ENCODE measurements around the gene TANC1.

Gene TANC1

GRCh38 chr2:159243529-159243928 is 275.1 kb downstream of the TANC1 start:
- in situ Hi-C loops (cut with MboI; ENCODE audit: low sequenced_read_pairs) = no loop called here

GRCh38 chr2:159246325-159246988 is 278.0 kb downstream of the TANC1 start:
- in situ Hi-C loops (cut with MboI; ENCODE audit: low sequenced_read_pairs) = no loop called here

DNA sequence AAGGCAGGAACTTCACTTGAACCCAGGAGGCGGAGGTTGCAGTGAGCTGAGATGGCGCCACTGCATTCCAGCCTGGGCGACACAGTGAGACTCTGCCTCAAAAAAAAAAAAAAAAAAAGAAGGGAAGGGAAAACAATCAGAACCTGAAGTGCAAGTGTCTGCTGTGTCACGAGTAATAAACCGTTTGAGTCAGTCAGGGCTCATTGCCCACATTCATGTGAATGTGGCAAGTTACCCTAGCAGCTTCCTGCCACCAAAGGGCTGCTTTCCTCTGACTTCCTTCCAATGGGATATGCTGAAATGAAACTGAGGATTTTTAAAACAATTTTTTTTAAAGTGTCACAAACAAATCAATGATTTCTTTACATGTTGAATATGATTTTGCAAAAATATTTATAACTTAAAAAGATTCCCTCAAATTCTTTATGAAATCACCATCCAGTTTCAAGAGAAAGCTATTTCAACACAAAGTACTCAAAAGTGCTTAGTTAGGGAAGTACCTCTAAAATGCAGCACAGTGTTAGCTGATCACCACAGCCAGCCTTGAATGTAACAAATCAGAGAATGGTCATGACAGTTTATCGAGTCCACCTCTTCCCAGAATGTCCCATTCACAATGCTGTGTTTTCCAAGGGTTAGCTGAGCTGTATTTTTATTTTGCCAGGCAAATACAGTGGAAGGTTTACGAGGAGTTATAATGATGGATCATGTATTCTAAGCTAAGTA is 281.7 kb downstream of the TANC1 start:
- in situ Hi-C loops (cut with MboI; ENCODE audit: low sequenced_read_pairs) = no loop called here

- in situ Hi-C loops (cut with MboI; ENCODE audit: low sequenced_read_pairs) = no loop called here
Observed at GRCh38 chr2:159251296-159252173, 283.1 kb downstream of the TANC1 start.

DNA sequence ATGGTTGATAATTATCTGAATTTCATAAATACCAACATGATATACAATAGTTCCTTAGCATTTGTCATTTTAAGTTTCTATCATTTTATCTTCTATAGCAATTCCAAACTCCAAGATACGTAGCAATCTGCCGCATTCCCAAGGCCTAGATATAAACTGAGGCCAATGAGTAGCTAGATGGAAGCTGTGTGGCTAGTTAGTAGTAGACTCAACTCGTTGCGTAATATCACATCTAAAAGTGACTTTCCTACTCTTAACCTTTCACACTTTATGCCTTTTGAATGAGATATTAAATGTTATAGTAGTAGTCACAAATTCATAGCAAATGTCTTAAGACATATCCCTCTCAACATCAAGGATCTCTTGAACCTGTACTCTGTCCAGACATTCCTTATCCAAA is 284.5 kb downstream of the TANC1 start:
- in situ Hi-C loops (cut with MboI; ENCODE audit: low sequenced_read_pairs) = no loop called here

DNA sequence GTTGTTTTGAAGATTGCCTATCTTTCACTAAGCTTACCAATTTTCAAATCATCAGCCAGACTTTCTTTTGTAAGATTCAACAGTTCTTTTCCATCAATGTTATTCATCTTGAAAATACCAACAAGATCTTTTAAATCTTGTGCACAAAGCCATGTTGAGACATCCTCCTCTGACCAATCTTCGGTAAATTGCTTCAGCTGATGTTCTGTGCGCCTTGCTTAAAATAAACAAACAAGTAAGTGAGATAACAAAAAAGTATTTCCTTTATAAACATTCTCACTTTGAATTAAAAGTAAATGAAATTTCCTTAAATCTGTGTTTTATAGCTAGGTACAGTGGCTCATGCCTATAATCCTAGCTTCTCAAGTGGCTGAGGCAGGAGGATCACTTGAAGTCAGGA is 287.7 kb downstream of the TANC1 start:
- in situ Hi-C loops (cut with MboI; ENCODE audit: low sequenced_read_pairs) = no loop called here

GRCh38 chr2:159262226-159262625 is 293.8 kb downstream of the TANC1 start:
- in situ Hi-C loops (cut with MboI; ENCODE audit: low sequenced_read_pairs) = no loop called here

GRCh38 chr2:159262904-159263303 is 294.5 kb downstream of the TANC1 start:
- in situ Hi-C loops (cut with MboI; ENCODE audit: low sequenced_read_pairs) = no loop called here

- in situ Hi-C loops (cut with MboI; ENCODE audit: low sequenced_read_pairs) = no loop called here
Observed at GRCh38 chr2:159265171-159265576, 296.7 kb downstream of the TANC1 start.

DNA sequence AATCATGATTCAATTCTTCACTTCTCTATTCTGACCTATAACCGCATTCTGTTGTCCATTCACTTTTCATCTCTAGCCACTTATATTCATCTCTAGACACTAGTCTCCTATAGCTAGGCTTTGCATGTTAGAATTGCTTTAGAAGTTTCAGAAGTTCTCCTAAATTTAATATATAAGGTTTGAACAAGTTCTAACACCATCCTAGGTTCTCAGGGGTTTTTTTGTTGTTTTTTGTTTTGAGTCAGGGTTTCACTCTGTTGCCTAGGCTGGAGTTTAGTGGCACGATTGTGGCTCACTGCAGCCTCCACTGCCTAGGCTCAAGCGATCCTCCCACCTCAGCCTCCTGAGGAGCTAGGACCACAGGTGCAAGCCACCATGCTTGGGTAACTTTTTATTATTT is 298.1 kb downstream of the TANC1 start:
- in situ Hi-C loops (cut with MboI; ENCODE audit: low sequenced_read_pairs) = no loop called here

DNA sequence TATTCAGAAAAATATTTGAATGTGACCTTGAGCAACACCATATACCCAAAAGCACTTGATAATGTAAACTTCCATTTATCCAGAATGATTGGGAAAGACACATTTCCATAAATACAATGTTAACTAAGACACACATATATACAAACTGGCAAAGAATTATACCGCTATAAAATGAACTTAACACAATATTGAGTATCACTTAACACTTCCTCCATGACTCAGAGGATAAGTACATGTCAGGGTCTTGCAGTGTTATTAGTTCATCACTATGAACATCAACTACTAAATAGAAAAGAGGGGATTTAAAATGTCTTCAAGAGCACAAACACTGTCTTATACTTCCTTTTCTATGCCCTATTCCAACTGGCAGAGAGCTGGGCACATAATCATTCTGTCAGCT is 299.5 kb downstream of the TANC1 start:
- in situ Hi-C loops (cut with MboI; ENCODE audit: low sequenced_read_pairs) = no loop called here

DNA sequence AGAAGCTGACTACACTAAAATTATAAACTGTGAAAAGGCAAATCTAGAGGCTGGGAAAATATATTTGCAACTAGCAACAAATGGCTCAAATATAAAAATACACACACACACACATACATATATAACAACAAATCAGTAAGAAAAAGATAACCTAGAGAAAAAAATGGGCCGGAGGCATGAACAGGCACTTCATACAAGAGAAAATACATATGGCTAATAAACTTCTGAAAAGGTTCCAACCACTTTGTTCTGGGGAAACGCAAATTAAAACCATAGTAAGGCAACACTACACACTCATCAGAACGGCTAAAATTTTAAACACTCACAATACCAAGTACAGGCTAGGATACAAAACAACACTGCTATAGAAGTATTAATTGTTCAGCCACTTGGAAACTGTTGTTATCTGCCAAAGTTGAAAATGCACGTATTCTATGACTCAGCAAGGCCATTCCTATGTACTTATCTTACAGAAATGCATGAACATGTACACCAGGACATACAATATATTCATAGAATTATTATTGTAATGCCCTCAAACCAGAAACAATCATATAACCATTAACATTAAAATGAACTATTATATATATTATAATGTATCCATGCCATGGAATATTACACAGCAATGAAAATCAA is 302.4 kb downstream of the TANC1 start:
- in situ Hi-C loops (cut with MboI; ENCODE audit: low sequenced_read_pairs) = no loop called here

- in situ Hi-C loops (cut with MboI; ENCODE audit: low sequenced_read_pairs) = no loop called here
Observed at GRCh38 chr2:159272156-159272555, 303.7 kb downstream of the TANC1 start.

DNA sequence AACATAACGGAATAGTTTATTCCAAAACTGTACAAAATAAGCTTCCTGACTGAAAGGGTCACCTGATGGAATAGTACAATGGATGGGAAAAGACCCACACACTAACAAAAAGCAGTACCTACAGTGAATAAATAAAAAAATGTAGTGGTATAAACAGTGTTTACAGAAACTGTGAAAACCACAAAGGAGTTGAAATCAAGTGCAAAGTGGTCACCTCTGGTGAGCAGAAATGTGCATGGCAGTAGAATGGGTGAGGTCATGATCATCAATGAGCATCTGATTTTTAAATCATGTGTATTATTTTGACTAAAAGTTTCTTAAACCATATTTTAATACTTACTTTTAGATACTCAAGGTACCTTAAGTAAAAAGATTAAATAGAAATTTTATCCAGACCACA is 306.7 kb downstream of the TANC1 start:
- in situ Hi-C loops (cut with MboI; ENCODE audit: low sequenced_read_pairs) = no loop called here

DNA sequence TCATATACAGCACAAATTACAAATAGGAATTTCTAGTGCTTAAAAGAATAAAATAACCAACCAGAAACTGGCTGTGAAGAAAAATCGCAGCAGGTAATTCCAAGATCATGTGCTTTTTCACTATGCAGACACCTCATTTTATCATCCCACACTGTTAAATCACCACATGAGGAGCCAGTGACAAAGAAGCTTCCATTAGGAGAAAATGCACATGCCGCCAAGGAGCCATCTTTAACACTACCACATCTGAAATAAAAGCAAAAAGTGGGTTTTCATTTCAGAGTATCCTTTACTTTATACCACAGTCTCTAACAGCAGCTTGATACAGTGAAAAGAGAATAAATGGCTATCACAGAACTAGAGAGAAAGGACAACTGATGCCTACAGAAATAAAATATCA is 311.3 kb downstream of the TANC1 start:
- in situ Hi-C loops (cut with MboI; ENCODE audit: low sequenced_read_pairs) = no loop called here

DNA sequence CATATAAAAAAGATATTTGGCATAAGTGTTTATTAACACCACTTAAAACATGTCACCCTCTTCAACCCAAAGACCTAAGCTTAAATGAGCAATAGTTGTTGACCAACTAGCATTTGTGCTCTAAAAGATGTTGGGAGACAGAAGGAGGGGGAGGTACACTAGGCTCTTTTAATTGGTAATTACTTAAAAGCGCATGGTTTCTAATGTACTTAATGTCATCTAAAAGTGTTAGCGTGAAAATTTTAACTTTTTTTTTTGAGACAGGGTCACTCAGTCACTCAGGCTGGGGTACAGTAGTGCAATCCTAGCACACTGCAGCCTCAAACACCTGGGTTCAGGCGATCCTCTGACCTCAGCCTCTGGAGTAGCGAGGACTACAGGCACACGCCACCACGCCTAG is 312.6 kb downstream of the TANC1 start:
- in situ Hi-C loops (cut with MboI; ENCODE audit: low sequenced_read_pairs) = no loop called here
